Stimulated activated CD4-positive, alpha-beta T cell treated with anti-CD3 and anti-CD28 coated beads, TNF-alpha, amount 100 ng/mL, for 48 hours (primary cell): ENCODE results near the gene PLCD4.

Experiments used
- DNase-seq, 3 donors: peaks; one replicate each; pipeline ENCODE4 v3.0.0-alpha.2; 2020; ENCODE audit warnings: low read depth in 3 of 3

The PLCD4 gene

GRCh38 chr2:218621007-218621406, 13.3 kb downstream of the PLCD4 start:
- no peak for DNase-seq

- DNase-seq, result no peak
Observed at GRCh38 chr2:218622606-218623365, 15.1 kb downstream of the PLCD4 start.

- no peak for DNase-seq
Observed at GRCh38 chr2:218623366-218623705, 15.6 kb downstream of the PLCD4 start.

- DNase-seq, result no peak
Observed at GRCh38 chr2:218626369-218626768, 18.7 kb downstream of the PLCD4 start.

GRCh38 chr2:218627939-218628338, 20.2 kb downstream of the PLCD4 start:
- DNase-seq, result no peak

GRCh38 chr2:218631837-218632236, 24.1 kb downstream of the PLCD4 start:
- no peak for DNase-seq

GRCh38 chr2:218635719-218636118, 28.0 kb downstream of the PLCD4 start:
- no peak for DNase-seq

- no peak for DNase-seq
Observed at GRCh38 chr2:218638372-218638771, 30.7 kb downstream of the PLCD4 start.

- DNase-seq, result no peak
Observed at GRCh38 chr2:218642121-218642656, 34.5 kb downstream of the PLCD4 start.

- no peak for DNase-seq
Observed at GRCh38 chr2:218642786-218643185, 35.1 kb downstream of the PLCD4 start.

- DNase-seq, result no peak
Observed at GRCh38 chr2:218643751-218644310, 36.1 kb downstream of the PLCD4 start.

GRCh38 chr2:218644721-218645120, 37.0 kb downstream of the PLCD4 start:
- DNase-seq, result no peak

- DNase-seq, result no peak
Observed at GRCh38 chr2:218645126-218645525, 37.4 kb downstream of the PLCD4 start.

GRCh38 chr2:218648088-218648786, 40.5 kb downstream of the PLCD4 start:
- peak in 2 of 3 donors; percentile 25 to 26 for DNase-seq

- no peak for DNase-seq
Observed at GRCh38 chr2:218648787-218649100, 41.0 kb downstream of the PLCD4 start.

GRCh38 chr2:218655751-218656150, 48.1 kb downstream of the PLCD4 start:
- no peak for DNase-seq

GRCh38 chr2:218658671-218659257, 51.1 kb downstream of the PLCD4 start:
- peak in 2 of 3 donors; percentile 26 to 42 for DNase-seq

- DNase-seq, result peak; percentile 88 to 96 (median 93)
Observed at GRCh38 chr2:218659258-218659987, 51.7 kb downstream of the PLCD4 start, which contains the start of the genes BCS1L and ZNF142. Gene BCS1L (plus strand): TSS chr2:218659683. CDS start chr2:218660988, 1,305 bp downstream. Gene ZNF142 (minus strand): TSS chr2:218659623. CDS start chr2:218656429, 3,194 bp downstream.

GRCh38 chr2:218659988-218660358, 52.3 kb downstream of the PLCD4 start:
- no peak for DNase-seq

- no peak for DNase-seq
Observed at GRCh38 chr2:218662377-218662776, 54.7 kb downstream of the PLCD4 start.

- no peak for DNase-seq
Observed at GRCh38 chr2:218662827-218663226, 55.1 kb downstream of the PLCD4 start.

GRCh38 chr2:218663901-218664300, 56.2 kb downstream of the PLCD4 start:
- no peak for DNase-seq
